Stimulated activated CD4-positive, alpha-beta T cell treated with anti-CD3 and anti-CD28 coated beads, TNF-alpha, amount 100 ng/mL, for 48 hours (primary cell): ENCODE data around the gene PSMB7.

Source experiments
- DNase-seq, 3 donors: peaks; one replicate each; pipeline ENCODE4 v3.0.0-alpha.2; 2020; ENCODE audit warnings: low read depth in 3 of 3

The PSMB7 gene

DNA sequence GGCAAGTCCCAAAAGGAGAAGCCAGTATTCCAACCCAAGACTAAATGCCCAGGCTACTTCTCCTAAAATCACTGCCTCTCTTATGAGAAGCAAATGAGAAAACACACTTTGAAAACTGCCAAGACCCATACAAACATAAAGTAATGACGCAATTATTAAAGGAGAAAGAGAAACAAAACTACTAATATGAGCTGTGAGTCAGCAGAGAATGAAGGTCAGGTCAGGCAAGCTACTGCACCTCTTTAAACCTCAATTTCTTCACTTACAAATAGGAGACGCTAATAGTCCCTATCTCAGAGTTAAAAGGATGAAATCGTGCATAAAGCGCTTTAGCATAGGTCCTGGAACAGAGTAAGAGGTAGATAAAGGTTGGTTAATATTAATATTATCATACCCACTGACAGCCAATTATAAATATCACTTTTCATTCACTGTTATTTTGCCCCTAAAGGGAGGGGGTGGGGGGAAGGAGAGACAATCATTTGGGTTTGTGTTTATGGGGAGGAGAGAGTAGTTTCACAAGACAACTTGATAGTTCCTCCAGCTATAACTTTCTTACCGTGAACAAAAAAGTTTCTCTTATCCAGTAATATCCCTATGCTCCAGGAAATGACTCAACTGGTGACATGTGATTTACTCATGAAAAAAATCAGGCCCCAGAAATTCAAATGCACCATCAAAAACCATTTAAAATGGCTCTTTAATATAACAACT, 3.6 kb downstream of the PSMB7 start:
- DNase-seq, result no peak

DNA sequence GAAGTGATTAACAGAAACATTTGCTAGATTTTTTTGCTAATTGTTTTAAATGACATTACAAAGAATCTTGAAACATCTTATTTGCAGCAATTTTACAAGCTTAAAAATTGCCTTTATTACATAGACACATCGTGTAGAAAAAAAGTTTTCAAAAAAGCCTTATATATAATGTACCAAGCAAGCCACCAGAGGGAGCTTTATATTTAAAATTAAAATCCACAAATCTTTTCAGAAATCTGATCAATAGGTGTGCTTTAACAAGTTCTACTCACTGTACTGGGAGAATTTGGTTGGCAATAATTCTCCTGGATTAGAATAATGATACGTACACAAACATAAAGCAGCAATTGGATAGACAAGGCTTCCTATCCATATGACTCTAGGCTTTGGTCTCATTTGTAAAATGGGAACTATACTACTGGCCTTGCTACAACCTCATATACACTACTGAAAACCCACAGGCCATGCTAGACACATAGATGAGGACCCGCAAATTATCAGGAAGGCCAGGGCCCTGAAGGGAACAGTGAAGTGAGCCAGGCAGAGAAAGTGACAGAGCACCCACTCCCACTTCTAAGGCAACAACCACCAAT, 4.8 kb downstream of the PSMB7 start:
- DNase-seq, result no peak

DNA sequence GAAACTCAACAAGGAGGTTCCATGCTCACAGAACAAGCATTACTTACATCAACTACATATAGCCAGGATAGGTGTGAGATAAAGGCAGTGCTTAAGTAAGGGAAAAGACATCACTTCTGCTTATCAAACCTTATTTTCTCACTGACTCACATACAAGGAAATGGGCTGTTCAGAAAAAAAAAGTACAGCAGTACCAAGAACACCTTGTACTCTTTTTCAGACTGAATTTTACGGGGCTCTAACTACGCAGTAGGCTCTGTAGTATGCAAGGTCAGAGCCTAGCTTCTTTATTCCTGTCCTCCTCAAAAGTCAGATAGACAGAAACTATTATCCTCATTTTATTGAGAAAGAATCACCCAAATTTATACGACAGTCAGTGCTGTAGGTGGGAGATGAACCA, 5.8 kb downstream of the PSMB7 start:
- DNase-seq, result no peak

DNA sequence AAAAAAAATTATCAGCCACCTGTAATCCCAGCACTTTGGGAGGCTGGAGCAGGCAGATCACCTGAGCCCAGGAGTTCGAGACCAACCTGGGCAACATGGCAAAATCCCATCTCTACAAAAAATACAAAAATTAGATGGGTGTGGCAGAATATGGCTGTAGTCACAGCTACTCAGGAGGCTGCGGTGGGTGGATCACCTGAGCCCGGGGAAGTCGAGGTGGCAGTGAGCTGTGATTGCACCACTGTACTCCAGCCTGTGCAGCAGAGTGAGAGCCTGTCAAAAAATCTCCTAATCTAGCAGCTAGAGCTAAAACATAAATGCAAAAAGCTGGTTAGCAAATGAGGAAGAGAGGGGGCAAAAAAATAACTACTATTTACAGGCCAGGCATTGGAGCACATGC, 12.0 kb downstream of the PSMB7 start:
- DNase-seq, result no peak

DNA sequence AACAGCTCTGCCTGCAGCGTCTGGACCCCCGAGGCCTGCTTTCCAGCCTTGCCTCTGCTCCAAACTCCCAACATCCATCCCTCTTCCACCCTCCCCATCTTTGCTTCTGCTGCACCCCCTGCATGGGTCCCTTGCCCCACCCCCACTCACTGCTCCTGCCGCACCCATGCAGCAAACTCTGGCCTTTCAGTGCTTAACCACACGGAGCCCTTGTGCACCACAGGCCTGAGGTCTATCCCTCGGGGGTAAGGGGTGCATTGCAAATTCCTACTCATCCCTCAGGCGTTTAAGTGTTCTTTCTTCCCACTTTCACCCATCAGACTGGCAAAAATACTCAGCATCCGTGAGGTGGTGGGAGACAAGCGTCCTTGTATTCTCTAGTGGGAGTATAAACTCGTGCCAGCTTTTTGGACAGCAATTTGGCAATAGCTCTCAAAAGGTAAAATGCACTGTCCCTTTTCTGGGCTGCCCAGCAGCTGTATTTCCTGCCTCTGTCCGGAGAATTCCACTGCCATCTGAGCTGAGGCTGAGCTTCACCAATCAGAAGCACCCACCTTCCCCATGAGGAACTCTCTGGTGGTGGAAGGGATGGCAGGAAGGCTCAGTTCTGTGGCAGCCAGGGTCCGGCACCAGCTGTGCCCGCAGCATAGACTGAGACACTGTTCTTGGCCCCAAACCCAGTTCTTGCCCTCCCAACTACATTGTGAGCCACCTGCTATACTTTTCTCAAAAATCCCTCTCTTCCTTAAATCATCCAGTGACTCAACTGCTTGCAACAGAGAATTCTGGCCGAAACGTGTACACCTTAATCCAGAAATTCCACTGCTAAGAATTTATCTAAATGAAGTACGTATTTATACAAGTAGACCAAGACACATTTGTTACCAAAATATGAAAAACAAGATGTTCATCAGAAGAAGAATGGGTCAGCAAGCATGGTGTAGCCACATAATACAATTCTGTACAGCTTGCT, 15.0 kb downstream of the PSMB7 start:
- no peak for DNase-seq

DNA sequence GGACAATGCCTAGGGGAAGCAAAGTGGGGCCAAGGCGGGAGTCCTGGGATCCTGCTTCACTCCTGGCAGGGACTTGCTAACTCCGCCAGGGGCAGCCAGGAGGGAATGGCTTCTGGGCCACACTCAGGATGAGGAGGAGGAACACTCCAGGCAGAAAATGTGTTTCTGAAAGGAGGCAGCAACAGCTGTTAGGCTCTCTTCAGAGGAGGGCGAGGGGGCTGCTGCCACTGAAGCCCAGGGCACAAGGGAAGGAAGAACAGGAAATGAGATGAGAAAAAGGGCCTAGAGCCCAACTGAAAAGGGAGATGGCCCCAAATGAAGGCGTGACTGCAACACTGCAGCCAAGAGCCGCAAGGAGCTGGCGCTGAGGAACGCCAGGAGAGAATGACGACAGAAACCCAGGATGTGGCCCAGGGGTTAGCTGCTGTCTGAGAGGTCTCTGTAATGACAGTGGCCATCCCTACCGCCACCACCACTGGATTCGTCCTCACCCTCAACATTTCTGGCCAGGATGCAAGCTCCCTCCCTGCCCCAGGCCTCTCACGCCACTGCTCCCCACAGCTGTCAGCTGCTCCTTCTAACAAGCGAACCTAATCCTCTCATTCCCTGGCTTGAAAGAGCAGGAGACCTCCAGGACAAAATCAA, 15.8 kb downstream of the PSMB7 start:
- DNase-seq, result no peak

DNA sequence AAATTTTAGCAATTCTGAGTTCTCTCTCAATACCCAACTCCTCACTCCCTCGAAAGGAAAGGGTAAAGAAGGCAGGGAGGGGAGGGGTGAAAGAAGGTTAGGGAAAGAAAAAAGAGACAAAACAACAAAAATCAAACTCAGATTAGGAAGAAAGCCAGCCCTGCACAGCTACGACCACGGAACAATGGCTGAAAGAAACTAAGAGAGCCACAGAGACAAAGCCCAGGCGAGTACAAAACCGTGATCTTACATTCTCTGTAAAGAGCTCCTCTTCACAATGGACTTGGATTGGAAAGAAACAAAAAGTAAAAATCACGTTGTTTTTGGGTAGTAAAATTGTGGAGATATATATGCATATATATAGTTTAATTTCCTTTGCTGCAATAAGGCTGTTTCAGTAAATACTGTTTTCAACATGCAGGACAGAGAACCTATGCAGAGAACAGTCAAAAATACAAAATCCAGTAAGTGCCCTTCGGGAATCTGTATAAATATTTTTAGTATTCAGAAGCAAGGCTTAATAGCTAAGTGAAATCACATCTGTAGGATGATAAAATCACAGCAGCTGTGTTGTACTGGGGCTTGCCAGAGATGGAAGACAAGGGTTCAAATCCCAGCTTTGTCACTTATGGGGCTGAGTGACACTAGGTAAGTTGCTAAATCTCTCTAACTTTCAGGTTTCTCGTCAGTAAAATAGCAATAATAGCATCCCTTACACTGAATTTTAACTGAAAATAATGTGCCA, 16.9 kb downstream of the PSMB7 start:
- DNase-seq, result no peak

DNA sequence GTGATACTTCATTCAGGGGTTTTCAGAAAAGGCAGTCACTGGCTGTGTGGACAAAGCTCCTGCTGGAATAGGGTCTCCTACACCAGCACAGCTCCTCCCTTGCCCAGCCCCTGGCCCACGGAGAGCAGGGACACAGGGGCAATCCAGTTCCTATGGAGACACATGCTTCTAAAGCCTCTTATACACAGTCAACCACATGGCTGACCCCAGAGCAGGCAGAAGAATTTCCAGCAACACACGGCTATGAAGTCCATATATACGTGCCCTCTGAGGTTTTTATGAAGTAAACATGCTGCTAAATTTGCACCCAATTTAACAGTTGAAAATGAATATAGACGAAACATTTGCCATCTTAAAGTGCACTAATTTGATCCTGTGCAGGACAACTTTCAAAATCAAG, 19.4 kb downstream of the PSMB7 start:
- DNase-seq, result no peak

DNA sequence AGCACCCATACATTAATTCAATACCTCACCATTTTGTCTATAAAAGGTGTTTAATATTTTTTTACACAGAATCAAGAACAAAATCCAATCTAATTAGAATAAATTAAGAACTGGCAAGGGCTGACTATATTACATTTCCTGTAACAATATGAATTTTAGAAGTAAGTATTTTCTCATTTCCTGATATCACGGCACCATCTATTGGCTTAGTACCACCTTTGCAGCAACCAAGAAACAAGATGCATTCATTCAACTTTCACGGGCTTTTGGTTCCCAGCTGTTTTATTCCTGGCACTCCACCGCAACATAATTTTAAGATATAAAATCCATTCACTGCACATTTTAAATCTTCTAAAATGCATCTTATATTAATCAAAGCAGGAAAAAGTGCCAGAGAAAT, 20.6 kb downstream of the PSMB7 start:
- no peak for DNase-seq

DNA sequence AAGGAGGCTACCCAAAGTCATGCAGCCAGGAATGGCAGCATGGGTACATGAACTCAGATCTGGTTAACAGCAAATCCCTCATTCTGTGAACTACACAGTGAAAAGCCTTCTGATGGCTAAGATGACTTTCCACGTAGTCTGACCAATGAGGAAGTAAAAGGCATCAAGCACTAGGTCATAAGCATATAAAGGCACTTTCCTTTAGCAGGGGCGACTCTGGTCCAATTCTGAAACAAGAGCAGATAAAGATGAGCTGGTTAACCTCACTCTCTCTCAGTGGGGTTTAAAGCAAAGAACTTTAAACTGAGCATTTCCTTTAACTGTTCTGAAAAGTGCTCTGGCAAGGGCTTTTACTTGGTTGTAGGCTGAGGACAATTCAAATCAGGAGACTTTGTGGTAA, 21.1 kb downstream of the PSMB7 start:
- DNase-seq, result no peak

DNA sequence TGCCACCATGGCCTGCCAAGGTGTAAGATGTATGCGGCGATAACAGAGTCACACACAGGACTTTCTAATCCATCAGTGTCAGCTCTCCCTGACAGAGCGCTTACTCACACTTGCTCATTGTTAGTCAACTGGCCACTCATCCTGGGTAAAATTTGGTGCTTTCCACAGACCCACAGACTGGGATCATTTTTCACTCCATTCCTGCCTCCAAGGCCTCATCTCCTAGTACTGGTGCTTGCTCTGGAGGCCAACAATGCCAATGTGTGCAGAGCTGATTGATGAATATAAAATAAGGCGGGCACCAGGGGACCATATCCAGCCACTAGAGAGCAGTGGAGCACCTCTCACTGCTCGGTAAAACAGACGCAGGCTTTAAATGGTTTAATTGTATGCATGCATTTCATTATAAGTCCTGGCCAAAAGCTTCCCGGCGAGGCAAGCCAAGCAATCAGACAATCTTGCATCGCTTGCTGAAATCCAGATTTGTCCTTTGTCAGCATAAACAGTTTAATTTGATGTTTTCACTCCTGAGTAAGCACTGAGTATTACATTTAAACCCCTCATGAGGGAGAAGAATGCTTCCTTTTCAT, 22.3 kb downstream of the PSMB7 start:
- DNase-seq, result no peak

DNA sequence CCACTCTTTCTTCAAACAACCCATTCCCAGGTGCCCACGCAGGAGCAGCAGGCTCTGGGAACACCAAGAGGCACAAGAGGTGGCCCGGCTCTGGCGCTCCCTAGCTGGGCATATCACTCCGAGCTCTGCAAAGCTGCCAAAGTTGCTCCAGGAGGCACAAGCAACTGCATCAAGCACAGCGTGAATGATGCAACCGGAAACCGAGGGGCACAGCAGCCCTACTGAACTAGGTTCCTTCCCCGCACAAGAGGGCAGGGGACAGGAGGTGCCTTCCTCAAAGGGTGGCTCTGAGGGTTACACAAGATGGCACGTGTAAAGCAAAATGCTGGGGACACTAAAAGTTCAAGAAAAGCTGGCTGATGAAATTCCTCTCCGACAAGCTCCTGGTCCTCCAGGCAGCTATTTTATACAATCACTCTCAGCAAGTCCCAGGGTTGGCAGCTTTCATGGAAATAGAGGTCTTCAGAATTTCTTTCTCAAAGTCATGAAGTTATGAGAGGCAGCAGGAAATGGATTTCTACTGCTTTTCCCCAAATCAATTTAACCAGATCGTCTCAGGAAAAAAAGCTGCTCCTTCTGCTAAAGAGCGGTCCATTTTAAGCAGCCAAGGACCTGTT, 22.9 kb downstream of the PSMB7 start:
- DNase-seq, result no peak

DNA sequence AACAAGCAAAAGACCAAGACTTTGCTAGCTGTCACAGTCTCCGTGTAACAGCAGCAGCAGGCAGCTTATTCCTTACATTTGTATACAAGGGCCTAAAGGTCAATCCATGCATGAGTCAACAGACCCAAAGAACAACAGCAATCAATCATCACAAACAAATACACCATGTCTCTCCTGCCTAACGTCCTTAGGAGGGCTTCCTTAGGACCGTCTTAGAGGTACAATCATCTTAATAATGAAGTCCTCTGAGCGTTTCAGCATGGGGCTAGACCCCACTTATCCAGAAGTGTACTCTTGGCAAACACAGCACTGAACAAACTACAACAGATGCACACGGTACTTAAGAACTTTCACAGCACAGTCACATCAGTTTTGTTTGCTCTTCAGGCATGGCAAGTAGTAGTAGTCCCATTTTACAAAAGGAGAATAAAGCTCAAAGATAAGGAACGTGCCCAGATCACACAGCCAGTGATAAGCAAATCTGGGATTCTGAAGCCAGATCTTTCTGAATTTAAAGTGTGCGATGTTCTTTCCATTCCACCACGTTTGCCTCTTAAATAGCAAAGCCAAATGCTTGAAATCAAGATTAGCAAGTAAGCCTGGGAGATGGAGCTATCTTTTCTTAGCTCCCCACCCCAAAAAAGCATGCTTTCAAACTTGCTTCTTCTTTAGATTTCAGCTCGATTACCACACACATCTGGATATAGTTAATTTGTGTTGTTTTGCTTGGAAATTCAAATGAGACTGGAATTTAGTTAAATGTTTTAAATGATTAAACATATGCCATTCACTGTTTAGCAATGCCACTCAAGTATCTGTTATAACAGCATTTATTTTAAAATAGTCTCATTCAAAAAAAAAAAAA, 24.2 kb downstream of the PSMB7 start:
- DNase-seq, result no peak

DNA sequence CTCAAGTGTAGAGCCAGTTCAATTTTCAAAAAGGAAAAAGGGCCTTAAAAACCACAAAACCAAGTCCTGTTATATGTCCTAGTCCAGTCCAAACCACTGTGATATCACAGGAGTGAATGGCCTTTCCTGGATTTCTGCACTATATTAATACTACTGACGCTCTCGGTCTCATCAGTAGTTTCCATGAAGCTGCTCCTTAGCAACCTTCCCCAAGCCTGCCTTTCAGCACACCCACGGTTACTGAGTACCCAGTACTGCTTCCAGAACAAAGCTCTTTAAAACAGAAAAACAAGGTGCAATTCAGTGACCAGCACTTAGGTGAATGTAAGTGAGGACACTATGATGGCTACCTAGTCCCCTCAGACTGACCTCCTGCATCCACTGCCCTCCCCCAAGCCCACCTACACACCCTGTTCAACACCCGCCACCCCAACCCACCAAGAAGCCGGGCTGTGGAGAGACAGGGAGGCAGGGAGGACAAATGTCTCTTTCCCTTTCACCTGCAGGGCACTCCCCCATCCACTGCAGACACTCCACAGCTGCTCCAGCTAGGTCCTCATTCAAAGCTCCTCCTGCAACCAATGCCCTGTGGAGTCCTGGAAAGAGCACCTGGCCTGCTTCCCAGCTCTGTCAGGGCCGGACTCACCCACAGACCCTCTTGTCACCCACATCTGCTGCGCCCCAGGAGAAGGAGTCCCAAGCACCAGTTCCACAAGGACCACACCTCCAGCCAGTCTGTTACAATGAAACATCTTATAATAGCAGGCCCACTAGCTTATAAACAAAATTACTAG, 25.9 kb downstream of the PSMB7 start:
- DNase-seq, result no peak

DNA sequence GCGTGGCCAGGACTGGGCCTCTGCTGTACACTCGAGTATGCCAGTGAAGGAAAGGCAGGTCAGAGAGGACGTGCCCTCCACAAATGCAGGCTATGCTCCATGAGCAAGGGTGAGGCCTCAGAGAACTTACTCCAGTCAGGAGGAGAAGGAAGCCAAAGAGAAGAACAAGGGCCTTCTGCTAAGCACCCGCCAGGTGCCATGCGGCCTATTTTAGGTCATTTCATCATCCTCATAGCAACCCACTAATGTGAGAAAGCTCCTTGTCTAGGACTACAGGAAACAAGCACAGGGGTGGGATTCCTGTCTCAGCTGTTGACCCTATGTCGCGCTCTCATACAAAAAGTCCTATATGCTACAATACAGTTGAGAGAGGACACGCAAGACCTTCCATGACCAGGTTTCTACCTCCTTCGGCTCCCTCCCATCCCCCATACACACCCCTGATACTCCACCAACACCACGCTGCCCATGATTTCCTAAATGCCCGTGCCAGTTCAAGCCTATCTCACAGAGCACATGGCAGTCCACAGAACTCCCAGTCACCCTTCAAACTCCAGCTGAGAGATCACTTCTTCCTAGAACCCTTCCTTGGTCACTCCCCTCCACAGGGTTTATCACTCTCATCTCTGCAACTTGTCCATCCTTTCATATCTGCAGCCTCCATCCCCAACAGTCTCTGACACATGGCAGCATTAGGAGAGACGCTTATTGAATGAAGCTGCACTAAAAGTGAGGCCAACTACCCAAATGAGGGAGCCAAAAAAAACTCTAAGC, 26.8 kb downstream of the PSMB7 start:
- DNase-seq, result no peak

DNA sequence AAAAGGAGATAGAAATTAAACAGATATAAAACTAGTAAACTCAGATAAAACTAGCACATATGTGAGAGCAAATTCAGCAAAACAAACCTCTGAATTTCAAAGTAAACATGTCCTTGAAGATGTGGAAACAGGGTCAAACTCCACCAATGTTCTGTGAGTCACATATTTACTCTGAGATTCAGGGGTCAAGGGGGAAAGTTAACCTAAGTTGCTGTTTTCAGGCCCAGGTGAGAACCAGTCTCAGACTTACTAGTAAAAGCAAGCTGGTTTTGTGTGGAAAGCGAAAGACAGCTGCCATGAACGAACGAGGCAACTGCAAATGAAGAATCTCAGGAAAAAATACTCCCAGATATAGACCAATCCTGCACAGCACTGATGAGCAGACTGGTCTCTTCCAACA, 29.0 kb downstream of the PSMB7 start:
- DNase-seq, result no peak

DNA sequence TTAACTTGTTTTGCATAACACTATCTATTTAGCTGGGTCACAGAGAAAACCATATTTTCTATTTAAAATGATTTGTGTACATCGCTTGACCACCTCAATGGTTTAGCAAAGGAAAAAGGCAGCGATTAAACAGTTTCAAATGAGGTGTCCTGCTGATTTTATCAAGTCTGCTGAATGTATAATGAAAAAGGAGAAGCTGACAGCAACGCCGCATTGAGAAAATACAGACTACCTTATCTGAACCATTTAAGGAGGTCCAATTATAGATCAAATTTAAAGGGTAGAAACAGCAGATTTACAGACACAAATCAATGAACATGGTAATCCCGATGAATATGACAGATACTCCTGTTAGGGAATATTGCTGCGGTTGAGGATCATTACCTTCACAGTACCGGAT, 29.6 kb downstream of the PSMB7 start:
- DNase-seq, result no peak

DNA sequence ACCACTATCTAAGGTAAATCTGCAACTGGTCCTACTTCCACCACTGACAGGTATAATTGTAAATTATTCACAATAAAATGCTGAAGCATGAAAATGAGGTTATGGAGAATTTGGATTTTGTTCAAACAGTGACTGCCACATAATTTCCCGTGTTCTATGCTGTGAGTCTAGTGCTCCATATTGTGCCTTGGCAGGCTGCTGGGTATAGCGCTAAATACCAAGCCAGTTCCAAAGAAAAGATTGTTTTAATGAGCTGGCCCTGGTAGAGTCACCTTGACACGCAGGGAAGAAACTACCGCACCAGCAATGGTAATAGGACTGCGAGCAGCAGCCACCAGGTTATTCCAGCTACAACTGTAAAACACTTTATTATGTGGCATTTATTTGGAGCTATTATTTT, 30.4 kb downstream of the PSMB7 start:
- DNase-seq, result no peak
